Measurements from ENCODE around the gene CNBD2. TPM values are rescaled to one million over a fixed set of nuclear protein-coding genes. Genes with fewer than 3 reads are reported as not detected.
"Not testable (repeated sequence)": the region's sequence is repeated elsewhere in the genome, so short reads cannot be mapped to it uniquely, and the experiment has no call there.

Gene CNBD2
- total RNA-seq, 1 donor from 2014 or later, result 5.7 TPM

DNA sequence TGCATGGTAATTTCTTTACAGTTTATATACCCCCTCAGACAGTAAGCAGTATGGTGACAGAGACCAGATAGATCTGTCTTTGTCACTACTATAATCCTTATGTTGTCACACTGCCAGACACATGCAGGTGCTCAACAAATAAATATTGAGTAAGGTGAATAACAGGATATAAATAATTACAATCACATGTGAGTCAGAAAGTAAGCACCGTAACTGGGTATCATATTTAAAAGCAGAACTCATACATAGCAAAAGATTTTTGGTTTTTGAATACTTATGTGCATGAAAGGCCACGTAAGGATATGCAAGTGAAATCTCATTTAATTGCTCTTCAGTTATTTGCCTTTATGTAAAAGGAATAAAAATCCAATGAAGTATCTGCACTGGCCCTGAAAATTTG, 17.4 kb downstream of the CNBD2 start:
- Mint-ChIP-seq H3K4me3 (no peak overlapping the region), H3K27me3 (peaks cover 8% of the 10 kb centered on the region), H3K36me3 (no peaks in the 10 kb centered on the region), H3K27ac (no peak overlapping the region), H3K4me1 (ENCODE audit: unreplicated experiment) (no peaks in the 10 kb centered on the region), H3K9me3 (no peaks in the 10 kb centered on the region)
- DNase-seq (ENCODE audit: extremely low spot score, unreplicated experiment), result no peak
- TF ChIP-seq, protein P1, sequence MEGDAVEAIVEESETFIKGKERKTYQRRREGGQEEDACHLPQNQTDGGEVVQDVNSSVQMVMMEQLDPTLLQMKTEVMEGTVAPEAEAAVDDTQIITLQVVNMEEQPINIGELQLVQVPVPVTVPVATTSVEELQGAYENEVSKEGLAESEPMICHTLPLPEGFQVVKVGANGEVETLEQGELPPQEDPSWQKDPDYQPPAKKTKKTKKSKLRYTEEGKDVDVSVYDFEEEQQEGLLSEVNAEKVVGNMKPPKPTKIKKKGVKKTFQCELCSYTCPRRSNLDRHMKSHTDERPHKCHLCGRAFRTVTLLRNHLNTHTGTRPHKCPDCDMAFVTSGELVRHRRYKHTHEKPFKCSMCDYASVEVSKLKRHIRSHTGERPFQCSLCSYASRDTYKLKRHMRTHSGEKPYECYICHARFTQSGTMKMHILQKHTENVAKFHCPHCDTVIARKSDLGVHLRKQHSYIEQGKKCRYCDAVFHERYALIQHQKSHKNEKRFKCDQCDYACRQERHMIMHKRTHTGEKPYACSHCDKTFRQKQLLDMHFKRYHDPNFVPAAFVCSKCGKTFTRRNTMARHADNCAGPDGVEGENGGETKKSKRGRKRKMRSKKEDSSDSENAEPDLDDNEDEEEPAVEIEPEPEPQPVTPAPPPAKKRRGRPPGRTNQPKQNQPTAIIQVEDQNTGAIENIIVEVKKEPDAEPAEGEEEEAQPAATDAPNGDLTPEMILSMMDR (conservative IDR thresholded peaks at IDR 0.05), result no peak

DNA sequence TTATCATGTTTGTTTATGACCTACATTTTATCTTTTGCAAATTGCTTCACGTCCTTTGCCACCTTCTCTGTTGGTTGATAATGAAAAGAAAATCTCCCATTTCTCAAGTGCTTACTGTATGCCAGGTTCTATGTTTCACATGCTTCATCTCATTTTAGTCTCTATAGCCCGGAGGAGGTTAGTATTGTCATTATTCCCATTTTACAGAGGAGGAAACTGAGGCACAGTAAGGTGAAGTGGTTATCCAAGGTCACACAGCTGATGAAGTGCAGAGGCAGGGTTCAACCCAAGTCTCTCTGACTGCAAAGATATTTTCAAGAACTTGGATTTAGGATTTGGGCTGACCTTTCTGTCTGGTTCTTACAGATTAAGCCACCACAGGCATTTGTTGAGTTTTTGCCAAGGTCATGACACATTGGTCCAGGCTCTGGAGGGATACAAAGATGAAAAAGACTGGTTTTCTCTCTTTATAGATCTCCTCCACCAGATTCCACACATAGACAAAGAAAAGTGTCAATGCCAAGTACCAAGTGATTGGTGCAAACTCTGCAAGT, 20.6 kb downstream of the CNBD2 start:
- H3K9me3 Mint-ChIP-seq, result no peaks in the 10 kb centered on the region
- H3K27ac Mint-ChIP-seq, result no peak overlapping the region
- H3K4me1 Mint-ChIP-seq (ENCODE audit: unreplicated experiment), result peaks cover 4% of the 10 kb centered on the region
- H3K36me3 Mint-ChIP-seq, result no peaks in the 10 kb centered on the region
- no peak for DNase-seq (ENCODE audit: extremely low spot score, unreplicated experiment)
- H3K27me3 Mint-ChIP-seq, result peaks cover 4% of the 10 kb centered on the region
- TF ChIP-seq, protein P1 (conservative IDR thresholded peaks at IDR 0.05), result no peak
- H3K4me3 Mint-ChIP-seq, result no peak overlapping the region

DNA sequence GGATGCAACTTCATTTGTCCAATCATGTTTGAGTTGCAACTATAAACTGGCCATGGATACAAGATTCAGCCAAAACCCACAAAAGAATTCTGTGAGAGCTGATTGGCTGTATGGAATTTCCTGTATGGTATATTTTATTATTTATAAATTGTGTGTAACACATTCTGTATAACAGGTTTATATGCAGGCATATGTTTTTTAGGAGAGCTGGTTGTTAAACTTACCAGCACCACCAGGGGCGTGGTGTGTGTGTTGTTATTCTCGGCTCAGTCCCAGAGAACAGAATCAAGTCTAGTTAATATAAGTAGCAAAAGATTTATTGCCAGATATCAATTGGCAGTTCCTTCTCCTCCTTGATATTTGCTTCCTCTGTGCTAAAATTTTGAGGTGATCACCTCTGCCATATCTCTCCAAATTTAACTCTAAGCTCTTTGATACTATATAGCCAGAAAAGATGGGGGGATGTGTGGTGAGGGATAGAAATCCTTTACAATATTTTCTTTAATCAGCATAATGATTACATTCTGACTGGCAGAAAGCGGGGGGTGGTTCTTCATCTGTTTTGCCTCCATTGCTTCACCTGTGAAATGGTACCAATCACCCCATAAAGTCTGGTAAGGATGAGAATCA, 22.9 kb downstream of the CNBD2 start:
- Mint-ChIP-seq H3K27me3 (peaks cover 4% of the 10 kb centered on the region), H3K9me3 (no peaks in the 10 kb centered on the region), H3K4me3 (no peak overlapping the region), H3K36me3 (no peaks in the 10 kb centered on the region), H3K4me1 (ENCODE audit: unreplicated experiment) (peaks cover 12% of the 10 kb centered on the region), H3K27ac (no peak overlapping the region)
- TF ChIP-seq, protein P1 (conservative IDR thresholded peaks at IDR 0.05), result peak; percentile 75
- no peak for DNase-seq (ENCODE audit: extremely low spot score, unreplicated experiment)

DNA sequence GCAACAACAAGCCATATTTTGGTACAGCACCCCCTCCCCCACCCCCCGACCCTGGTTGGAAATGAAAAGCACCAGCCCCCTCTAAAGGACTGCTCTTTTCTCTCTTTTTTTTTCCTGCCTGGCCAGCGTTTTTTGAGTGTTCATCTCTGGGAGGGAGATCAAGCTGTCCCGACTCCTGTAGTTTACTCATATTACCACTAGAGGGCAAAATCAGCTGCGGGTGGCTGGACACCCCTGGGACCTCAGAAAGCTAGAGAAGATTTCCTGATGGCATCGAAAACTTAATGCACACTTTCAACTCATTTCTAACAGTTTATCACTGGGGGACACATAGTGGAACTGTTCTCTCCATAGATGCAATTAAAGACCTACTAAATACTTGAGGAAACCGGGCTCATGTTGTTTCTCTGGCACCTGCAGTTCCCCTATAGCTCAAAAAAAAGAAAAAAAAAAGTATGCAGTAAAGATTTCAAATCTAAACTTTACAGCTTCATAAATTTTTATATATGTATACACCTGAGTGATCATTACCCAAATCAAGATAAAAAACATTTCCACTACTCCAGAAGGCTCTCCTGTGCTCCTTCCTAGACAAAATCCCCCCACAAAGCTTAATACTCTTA, 24.4 kb downstream of the CNBD2 start:
- Mint-ChIP-seq H3K4me1 (ENCODE audit: unreplicated experiment) (peaks cover 12% of the 10 kb centered on the region), H3K9me3 (no peaks in the 10 kb centered on the region), H3K36me3 (no peaks in the 10 kb centered on the region), H3K27ac (no peak overlapping the region), H3K27me3 (peaks cover 4% of the 10 kb centered on the region), H3K4me3 (no peak overlapping the region)
- no peak for DNase-seq (ENCODE audit: extremely low spot score, unreplicated experiment)
- TF ChIP-seq, protein P1 (conservative IDR thresholded peaks at IDR 0.05), result peak; percentile 88

DNA sequence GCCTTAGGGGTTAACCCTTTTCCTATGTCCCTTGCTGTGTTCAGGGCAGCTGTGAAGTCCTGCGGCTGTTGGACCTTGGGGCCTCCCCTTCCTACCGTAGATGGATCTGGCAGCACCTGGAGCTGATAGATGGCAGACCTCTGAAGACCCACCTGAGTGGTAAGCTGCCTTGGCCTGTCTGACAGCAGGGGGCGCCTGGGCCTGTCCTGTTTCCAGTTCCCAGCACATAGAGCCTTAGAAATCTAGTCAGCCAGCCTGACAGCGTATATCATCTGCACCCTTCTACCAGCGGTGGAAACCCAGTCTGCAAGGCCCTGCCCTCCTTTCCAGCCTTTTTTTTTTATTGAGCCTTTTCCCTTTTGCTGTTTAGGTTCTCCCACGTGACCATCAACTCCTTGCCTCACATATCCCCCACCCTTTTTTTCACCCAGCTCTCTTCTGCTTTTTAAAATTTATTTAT, 26.6 kb downstream of the CNBD2 start:
- Mint-ChIP-seq H3K9me3 (no peaks in the 10 kb centered on the region), H3K4me3 (no peak overlapping the region), H3K36me3 (no peaks in the 10 kb centered on the region), H3K4me1 (ENCODE audit: unreplicated experiment) (peaks cover 12% of the 10 kb centered on the region), H3K27ac (peak overlapping the region; percentile 21), H3K27me3 (no peaks in the 10 kb centered on the region)
- DNase-seq (ENCODE audit: extremely low spot score, unreplicated experiment), result peak; percentile 84
- TF ChIP-seq, protein P1 (conservative IDR thresholded peaks at IDR 0.05), result peak; percentile 91

DNA sequence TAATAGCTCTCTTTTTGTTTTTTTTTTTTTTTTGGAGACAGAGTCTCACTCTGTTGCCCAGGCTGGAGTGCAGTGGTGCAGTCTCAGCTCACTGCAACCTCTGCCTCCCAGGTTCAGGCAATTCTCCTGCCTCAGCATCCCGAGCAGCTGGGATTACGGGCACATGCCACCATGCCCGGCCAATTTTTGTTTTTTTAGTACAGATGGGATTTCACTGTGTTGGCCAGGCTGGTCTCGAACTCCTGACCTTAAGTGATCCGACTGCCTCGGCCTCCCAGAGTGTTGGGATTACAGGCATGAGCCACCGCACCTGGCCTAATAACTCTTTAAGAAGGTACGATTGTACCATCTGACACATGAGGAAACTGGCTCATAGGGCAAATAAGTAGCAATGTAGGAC, 28.1 kb downstream of the CNBD2 start:
- not testable (repeated sequence) for H3K27ac Mint-ChIP-seq; H3K27me3 Mint-ChIP-seq; DNase-seq (ENCODE audit: extremely low spot score, unreplicated experiment); H3K4me3 Mint-ChIP-seq; H3K36me3 Mint-ChIP-seq; H3K9me3 Mint-ChIP-seq
- H3K4me1 Mint-ChIP-seq (ENCODE audit: unreplicated experiment), result peaks cover 12% of the 10 kb centered on the region

DNA sequence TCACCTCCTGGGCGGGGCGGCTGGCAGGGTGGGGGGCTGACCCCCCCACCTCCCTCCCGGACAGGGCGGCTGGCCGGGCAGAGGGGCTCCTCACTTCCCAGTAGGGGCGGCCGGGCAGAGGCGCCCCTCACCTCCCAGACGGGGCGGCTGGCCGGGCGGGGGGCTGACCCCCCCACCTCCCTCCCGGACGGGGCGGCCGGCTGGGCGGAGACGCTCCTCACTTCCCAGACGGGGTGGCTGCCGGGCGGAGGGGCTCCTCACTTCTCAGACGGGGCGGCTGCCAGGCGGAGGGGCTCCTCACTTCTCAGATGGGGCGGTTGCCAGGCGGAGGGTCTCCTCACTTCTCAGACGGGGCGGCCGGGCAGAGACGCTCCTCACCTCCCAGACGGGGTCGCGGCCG, 32.9 kb downstream of the CNBD2 start:
- DNase-seq (ENCODE audit: extremely low spot score, unreplicated experiment); H3K9me3 Mint-ChIP-seq; H3K27ac Mint-ChIP-seq; H3K4me1 Mint-ChIP-seq (ENCODE audit: unreplicated experiment); H3K4me3 Mint-ChIP-seq; H3K27me3 Mint-ChIP-seq; H3K36me3 Mint-ChIP-seq: not testable (repeated sequence)

Measured in type B pancreatic cell (in vitro differentiated cells).